Embryonic facial prominence (tissue), 1 donor: ENCODE data around the gene EIF3K.

Source experiments
- DNase-seq: peaks from one replicate; pipeline ENCODE4 v3.0.0-alpha.2; 2016; ENCODE audit errors: extremely low spot score

EIF3K gene

GRCh38 chr19:38684078-38684861 is 65.3 kb downstream of the EIF3K start:
- DNase-seq, result no peak

GRCh38 chr19:38684862-38685665 is 66.1 kb downstream of the EIF3K start:
- DNase-seq, result no peak

GRCh38 chr19:38685666-38686529 is 66.9 kb downstream of the EIF3K start:
- DNase-seq, result no peak

GRCh38 chr19:38686530-38686888 is 67.5 kb downstream of the EIF3K start:
- DNase-seq, result no peak
